HepG2 (cell line): ENCODE data around the gene C9orf43. TPM values are rescaled to one million over a fixed set of nuclear protein-coding genes. Genes with fewer than 3 reads are reported as not detected.

Source experiments
- ASH2L ChIP-seq: fragments of 300-600, 200-600 bp; sonication (generic); IDR thresholded peaks from 2 replicates; pipeline ENCODE4 v1.7.0; 2017; ENCODE audit warnings: low read depth, mild to moderate bottlenecking, moderate library complexity, mixed read lengths, low read length; ENCODE audit not compliant: insufficient read length
- BORCS8-MEF2B ChIP-seq: sonication (generic); formaldehyde crosslinking; IDR thresholded peaks from 2 replicates; pipeline ENCODE4 v1.8.0; 2022; ENCODE audit warnings: mild to moderate bottlenecking, missing genetic modification reagents
- CHD4 ChIP-seq: fragments of 200-600 bp; sonication (generic); IDR thresholded peaks from 2 replicates; pipeline ENCODE4 v1.7.0; 2017; ENCODE audit warnings: mild to moderate bottlenecking, low read length, borderline replicate concordance
- ELF4 ChIP-seq: sonication (generic); formaldehyde crosslinking; IDR thresholded peaks from 2 replicates; pipeline ENCODE4 v1.5.0; 2020; ENCODE audit warnings: missing genetic modification reagents, mild to moderate bottlenecking, moderate library complexity, borderline replicate concordance
- FOXA1 ChIP-seq, 2 experiments: fragments of 450-650 bp in 1 of 2; sonication (generic) in 1 of 2; formaldehyde crosslinking in 1 of 2; IDR thresholded peaks; 2 replicates each; pipeline versions ENCODE4 v1.4.0 to v1.6.1; 2016 to 2020; ENCODE audit warnings: missing genetic modification reagents in 1 of 2
- GABPB1 ChIP-seq: IDR thresholded peaks from 2 replicates; pipeline ENCODE4 v1.6.1; 2016; ENCODE audit warnings: mild to moderate bottlenecking, missing genetic modification reagents, moderate library complexity, missing compliant biosample characterization
- HDAC1 ChIP-seq: sonication (generic); formaldehyde crosslinking; IDR thresholded peaks from 2 replicates; pipeline ENCODE4 v1.5.1; 2020; ENCODE audit warnings: mild to moderate bottlenecking, missing genetic modification reagents
- HMGA1 ChIP-seq: sonication (generic); formaldehyde crosslinking; conservative IDR thresholded peaks from 2 replicates; pipeline ENCODE4 v1.4.0; 2020; ENCODE audit warnings: missing genetic modification reagents
- KLF15 ChIP-seq: sonication (generic); formaldehyde crosslinking; IDR thresholded peaks from 2 replicates; pipeline ENCODE4 v1.8.1; 2023; ENCODE audit warnings: borderline replicate concordance, mild to moderate bottlenecking, inconsistent platforms, missing genetic modification reagents, mixed read lengths
- LCORL ChIP-seq, 2 experiments: fragments of 450-650 bp in 1 of 2; sonication (generic) in 1 of 2; formaldehyde crosslinking in 1 of 2; IDR thresholded peaks; 2 replicates each; pipeline versions ENCODE4 v1.5.0 to v1.6.1; 2017 to 2020; ENCODE audit warnings: antibody characterized with exemption in 1 of 2, missing genetic modification reagents in 1 of 2
- NFRKB ChIP-seq: fragments of 450-650 bp; IDR thresholded peaks from 2 replicates; pipeline ENCODE4 v1.6.1; 2017
- SP4 ChIP-seq: sonication (generic); formaldehyde crosslinking; IDR thresholded peaks from 2 replicates; pipeline ENCODE4 v1.8.1; 2023; ENCODE audit warnings: mild to moderate bottlenecking, missing genetic modification reagents
- STAG1 ChIP-seq: sonication (generic); formaldehyde crosslinking; IDR thresholded peaks from 2 replicates; pipeline ENCODE4 v1.4.0; 2020; ENCODE audit warnings: missing genetic modification reagents
- WIZ ChIP-seq: sonication (generic); formaldehyde crosslinking; IDR thresholded peaks from 2 replicates; pipeline ENCODE4 v1.5.1; 2020; ENCODE audit warnings: mild to moderate bottlenecking, missing genetic modification reagents
- ZNF136 ChIP-seq: sonication (generic); formaldehyde crosslinking; IDR thresholded peaks from 2 replicates; pipeline ENCODE4 v1.8.1; 2022; ENCODE audit warnings: low read depth, mild to moderate bottlenecking, moderate library complexity, missing genetic modification reagents
- ZNF616 ChIP-seq: sonication (generic); formaldehyde crosslinking; IDR thresholded peaks from 2 replicates; pipeline ENCODE4 v1.5.0; 2020; ENCODE audit warnings: low read depth, mild to moderate bottlenecking, missing genetic modification reagents
- ZNF674 ChIP-seq: sonication (generic); formaldehyde crosslinking; IDR thresholded peaks from 2 replicates; pipeline ENCODE4 v1.5.0; 2020; ENCODE audit warnings: low read depth, mild to moderate bottlenecking, missing genetic modification reagents
- ZNF816 ChIP-seq: sonication (generic); formaldehyde crosslinking; IDR thresholded peaks from 2 replicates; pipeline ENCODE4 v1.8.0; 2022; ENCODE audit warnings: missing genetic modification reagents, mild to moderate bottlenecking, borderline replicate concordance
- ZNF850 ChIP-seq: sonication (generic); formaldehyde crosslinking; conservative IDR thresholded peaks from 2 replicates; pipeline ENCODE4 v1.9.0; 2021; ENCODE audit warnings: mild to moderate bottlenecking, missing genetic modification reagents
- ZNF883 ChIP-seq: sonication (generic); formaldehyde crosslinking; IDR thresholded peaks from 2 replicates; pipeline ENCODE4 v1.5.1; 2020; ENCODE audit warnings: mild to moderate bottlenecking, missing genetic modification reagents; ENCODE audit errors: not compliant biosample characterization
- polyA plus RNA-seq, 8 experiments: library from polyadenylated mRNA; depleted of rRNA in 3 of 8; stranded (reverse) in 7 of 8; unstranded in 1 of 8; fragments of >200 nt; fragmentation: Illumina TruSeq in 4 of 8; extraction: Trizol in 4 of 8; gene quantifications; 2 replicates each; pipeline versions ENCODE4 v1.2.1 to v1.2.3, GENCODE V29; 2011 to 2016; ENCODE audit warnings: low read depth in 4 of 8, missing spikeins in 1 of 8, mixed read lengths in 1 of 8; ENCODE audit not compliant: insufficient read depth in 1 of 8
- total RNA-seq, 5 experiments: library from RNA; depleted of rRNA; stranded (reverse); fragments of >200 nt; fragmentation: Illumina TruSeq; extraction: Trizol; gene quantifications; 2 replicates each; pipeline ENCODE4 v1.2.3, GENCODE V29; 2016; ENCODE audit warnings: low read depth in 1 of 5
- TF ChIP-seq, protein P1 (sequence below), 2 experiments: sonication (generic) in 1 of 2; formaldehyde crosslinking in 1 of 2; IDR thresholded peaks; 2 replicates each; pipeline versions ENCODE4 v1.5.1 to v1.6.1; 2011 to 2020; ENCODE audit warnings: borderline replicate concordance in 1 of 2, low read depth in 1 of 2, low read length in 1 of 2, mild to moderate bottlenecking in 1 of 2, missing genetic modification reagents in 1 of 2, moderate library complexity in 1 of 2
- TF ChIP-seq, protein P2 (sequence below): sonication (generic); formaldehyde crosslinking; IDR thresholded peaks from 2 replicates; pipeline ENCODE4 v1.5.0; 2020; ENCODE audit warnings: missing genetic modification reagents, mild to moderate bottlenecking, borderline replicate concordance
- TF ChIP-seq, protein P3 (sequence below): sonication (generic); formaldehyde crosslinking; IDR thresholded peaks from 2 replicates; pipeline ENCODE4 v1.4.0; 2020; ENCODE audit warnings: mild to moderate bottlenecking, missing genetic modification reagents

Gene C9orf43
- total and polyA plus RNA-seq, 2 of the 13 experiments (the other 11 are each of a cell fraction or from before 2014, with no cell fraction given) = 0.24 to 0.31 TPM

DNA sequence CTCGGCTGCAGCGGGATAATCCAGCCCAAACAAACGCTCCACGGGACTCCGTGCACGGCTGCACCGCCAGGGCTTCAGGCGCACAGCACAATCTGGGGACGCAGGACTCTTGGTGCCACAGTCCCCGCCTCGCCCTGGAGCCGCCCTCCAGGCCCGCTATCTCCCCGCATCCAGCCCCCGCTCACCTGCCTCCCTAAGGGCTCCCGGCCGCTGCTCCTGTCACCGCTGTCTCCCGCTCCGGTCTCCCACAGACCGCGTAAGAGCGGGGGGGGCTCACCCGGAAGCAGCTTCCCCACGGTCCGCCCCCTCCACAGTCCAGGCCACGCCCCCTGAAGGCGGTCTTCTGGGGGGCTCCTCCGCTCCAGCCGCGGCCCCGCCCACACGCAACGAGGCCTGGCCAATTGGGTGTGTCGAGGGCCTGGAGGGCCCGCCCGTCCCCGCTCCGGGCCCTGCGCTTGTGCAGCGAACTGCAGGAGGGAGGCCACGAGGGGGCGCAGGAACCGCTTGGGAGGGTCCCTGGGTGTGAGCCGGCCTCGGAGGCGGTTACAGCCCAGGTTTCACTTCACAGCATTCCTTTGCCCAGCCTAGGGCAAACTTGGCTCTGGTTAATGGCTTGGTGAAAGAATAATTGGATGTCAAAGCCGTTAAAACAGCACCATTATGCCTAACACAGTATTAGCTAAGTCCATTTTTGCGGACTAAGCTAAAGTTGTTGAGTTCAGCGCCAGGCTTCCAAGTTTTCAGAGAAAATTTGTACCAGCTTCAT, 9.3 kb upstream of the C9orf43 start, which contains the start of gene ALAD (continued):
- peak; percentile 72; the same call in 1 of the 2 replicates for TF ChIP-seq ZNF816 (CRISPR knock-in tag)
- 0 out of 2 replicates have a peak, but pooled peaks have one; percentile 74 for TF ChIP-seq ZNF616 (CRISPR knock-in tag)
- TF ChIP-seq, protein P1, sequence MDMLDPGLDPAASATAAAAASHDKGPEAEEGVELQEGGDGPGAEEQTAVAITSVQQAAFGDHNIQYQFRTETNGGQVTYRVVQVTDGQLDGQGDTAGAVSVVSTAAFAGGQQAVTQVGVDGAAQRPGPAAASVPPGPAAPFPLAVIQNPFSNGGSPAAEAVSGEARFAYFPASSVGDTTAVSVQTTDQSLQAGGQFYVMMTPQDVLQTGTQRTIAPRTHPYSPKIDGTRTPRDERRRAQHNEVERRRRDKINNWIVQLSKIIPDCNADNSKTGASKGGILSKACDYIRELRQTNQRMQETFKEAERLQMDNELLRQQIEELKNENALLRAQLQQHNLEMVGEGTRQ (IDR thresholded peaks at IDR 0.05; ENCODE audit: low read depth, low read length) = no peak
- TF ChIP-seq, protein P1 (CRISPR knock-in tag; IDR thresholded peaks at IDR 0.05; ENCODE audit: borderline replicate concordance) = no peak
- TF ChIP-seq HMGA1 (CRISPR knock-in tag) = no peak
- peak; percentile 62; the same call in 1 of the 2 replicates for TF ChIP-seq BORCS8-MEF2B
- no peak for TF ChIP-seq NFRKB
- peak; percentile 54; the same call in 1 of the 2 replicates for TF ChIP-seq ELF4 (CRISPR knock-in tag)
- TF ChIP-seq SP4 = peak; percentile 99
- peak; percentile 78 for TF ChIP-seq STAG1 (CRISPR knock-in tag)
- no peak for TF ChIP-seq ZNF883 (CRISPR knock-in tag)
- no peak for TF ChIP-seq CHD4
- no peak for TF ChIP-seq FOXA1 (IDR thresholded peaks at IDR 0.05)
- no peak for TF ChIP-seq FOXA1 (CRISPR knock-in tag; IDR thresholded peaks at IDR 0.05)
- TF ChIP-seq ZNF136 (CRISPR knock-in tag) = no peak
- TF ChIP-seq HDAC1 (CRISPR knock-in tag) = peak; percentile 92
- peak; percentile 73 for TF ChIP-seq ASH2L
- no peak for TF ChIP-seq ZNF850 (CRISPR knock-in tag)
- TF ChIP-seq LCORL (IDR thresholded peaks at IDR 0.05) = no peak
- peak; percentile 79 for TF ChIP-seq LCORL (CRISPR knock-in tag; IDR thresholded peaks at IDR 0.05)
- TF ChIP-seq WIZ (CRISPR knock-in tag) = peak; percentile 60; the same call in 1 of the 2 replicates
- TF ChIP-seq ZNF674 (CRISPR knock-in tag) = no peak
- peak; percentile 55; the same call in 1 of the 2 replicates for TF ChIP-seq KLF15
- TF ChIP-seq, protein P2, sequence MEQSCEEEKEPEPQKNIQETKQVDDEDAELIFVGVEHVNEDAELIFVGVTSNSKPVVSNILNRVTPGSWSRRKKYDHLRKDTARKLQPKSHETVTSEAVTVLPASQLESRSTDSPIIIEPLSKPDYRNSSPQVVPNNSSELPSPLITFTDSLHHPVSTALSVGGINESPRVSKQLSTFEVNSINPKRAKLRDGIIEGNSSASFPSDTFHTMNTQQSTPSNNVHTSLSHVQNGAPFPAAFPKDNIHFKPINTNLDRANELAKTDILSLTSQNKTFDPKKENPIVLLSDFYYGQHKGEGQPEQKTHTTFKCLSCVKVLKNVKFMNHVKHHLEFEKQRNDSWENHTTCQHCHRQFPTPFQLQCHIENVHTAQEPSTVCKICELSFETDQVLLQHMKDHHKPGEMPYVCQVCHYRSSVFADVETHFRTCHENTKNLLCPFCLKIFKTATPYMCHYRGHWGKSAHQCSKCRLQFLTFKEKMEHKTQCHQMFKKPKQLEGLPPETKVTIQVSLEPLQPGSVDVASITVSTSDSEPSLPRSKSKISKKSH = peak; percentile 71; the same call in 1 of the 2 replicates
- TF ChIP-seq GABPB1 (CRISPR knock-in tag) = peak; percentile 95
- TF ChIP-seq, protein P3, sequence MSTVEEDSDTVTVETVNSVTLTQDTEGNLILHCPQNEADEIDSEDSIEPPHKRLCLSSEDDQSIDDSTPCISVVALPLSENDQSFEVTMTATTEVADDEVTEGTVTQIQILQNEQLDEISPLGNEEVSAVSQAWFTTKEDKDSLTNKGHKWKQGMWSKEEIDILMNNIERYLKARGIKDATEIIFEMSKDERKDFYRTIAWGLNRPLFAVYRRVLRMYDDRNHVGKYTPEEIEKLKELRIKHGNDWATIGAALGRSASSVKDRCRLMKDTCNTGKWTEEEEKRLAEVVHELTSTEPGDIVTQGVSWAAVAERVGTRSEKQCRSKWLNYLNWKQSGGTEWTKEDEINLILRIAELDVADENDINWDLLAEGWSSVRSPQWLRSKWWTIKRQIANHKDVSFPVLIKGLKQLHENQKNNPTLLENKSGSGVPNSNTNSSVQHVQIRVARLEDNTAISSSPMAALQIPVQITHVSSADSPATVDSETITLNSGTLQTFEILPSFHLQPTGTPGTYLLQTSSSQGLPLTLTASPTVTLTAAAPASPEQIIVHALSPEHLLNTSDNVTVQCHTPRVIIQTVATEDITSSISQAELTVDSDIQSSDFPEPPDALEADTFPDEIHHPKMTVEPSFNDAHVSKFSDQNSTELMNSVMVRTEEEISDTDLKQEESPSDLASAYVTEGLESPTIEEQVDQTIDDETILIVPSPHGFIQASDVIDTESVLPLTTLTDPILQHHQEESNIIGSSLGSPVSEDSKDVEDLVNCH (CRISPR knock-in tag) = no peak
